Measurements from ENCODE around the gene PCDHGA2.
"Not testable (repeated sequence)": the region's sequence is repeated elsewhere in the genome, so short reads cannot be mapped to it uniquely, and the experiment has no call there.

DNA sequence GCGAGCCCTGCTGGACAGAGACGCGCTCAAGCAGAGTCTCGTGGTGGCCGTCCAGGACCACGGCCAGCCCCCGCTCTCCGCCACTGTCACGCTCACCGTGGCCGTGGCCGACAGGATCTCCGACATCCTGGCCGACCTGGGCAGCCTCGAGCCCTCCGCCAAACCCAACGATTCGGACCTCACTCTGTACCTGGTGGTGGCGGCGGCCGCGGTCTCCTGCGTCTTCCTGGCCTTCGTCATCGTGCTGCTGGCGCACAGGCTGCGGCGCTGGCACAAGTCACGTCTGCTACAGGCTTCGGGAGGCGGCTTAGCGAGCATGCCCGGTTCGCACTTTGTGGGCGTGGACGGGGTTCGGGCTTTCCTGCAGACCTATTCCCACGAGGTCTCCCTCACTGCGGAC is 6.0 kb upstream of the PCDHGA2 start:
- TF ChIP-seq CTCF (IDR thresholded peaks at IDR 0.05); TP53 (CRISPR knock-in tag; IDR thresholded peaks at IDR 0.05); E2F1 (CRISPR knock-in tag; IDR thresholded peaks at IDR 0.05); ELF4 (CRISPR knock-in tag; IDR thresholded peaks at IDR 0.05; ENCODE audit: low read depth); TEAD4 (CRISPR knock-in tag; IDR thresholded peaks at IDR 0.05); SP1 (CRISPR knock-in tag; conservative IDR thresholded peaks at IDR 0.05); CREB1 (CRISPR knock-in tag; IDR thresholded peaks at IDR 0.05); CBFB (CRISPR knock-in tag; IDR thresholded peaks at IDR 0.05; ENCODE audit: low read depth); ZNF121 (CRISPR knock-in tag; IDR thresholded peaks at IDR 0.05): not testable (repeated sequence)
- TF ChIP-seq, protein P1, sequence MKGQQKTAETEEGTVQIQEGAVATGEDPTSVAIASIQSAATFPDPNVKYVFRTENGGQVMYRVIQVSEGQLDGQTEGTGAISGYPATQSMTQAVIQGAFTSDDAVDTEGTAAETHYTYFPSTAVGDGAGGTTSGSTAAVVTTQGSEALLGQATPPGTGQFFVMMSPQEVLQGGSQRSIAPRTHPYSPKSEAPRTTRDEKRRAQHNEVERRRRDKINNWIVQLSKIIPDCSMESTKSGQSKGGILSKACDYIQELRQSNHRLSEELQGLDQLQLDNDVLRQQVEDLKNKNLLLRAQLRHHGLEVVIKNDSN (CRISPR knock-in tag; IDR thresholded peaks at IDR 0.05) = not testable (repeated sequence)

Data from WTC11 (cell line).